AG09309 (cell line): ENCODE results near the gene TWIST2.

ENCODE experiments used
- DNase-seq: peaks from one replicate; pipeline ENCODE4 v3.0.0-alpha.2; 2010; ENCODE audit warnings: low read depth
- H3K4me3 ChIP-seq: 2 replicates; pipeline ENCODE4 v1.5.1; 2011; ENCODE audit warnings: mild to moderate bottlenecking, low read depth, low read length, moderate library complexity; ENCODE audit not compliant: control insufficient read depth
- CTCF ChIP-seq: IDR thresholded peaks from 2 replicates; pipeline ENCODE4 v1.5.1; 2011; ENCODE audit warnings: mild to moderate bottlenecking, low read depth, low read length, inconsistent platforms; ENCODE audit not compliant: insufficient read depth, control insufficient read depth; ENCODE audit errors: missing control alignments

Gene TWIST2

GRCh38 chr2:238859636-238860347 is 11.9 kb downstream of the TWIST2 start:
- no peak for DNase-seq
- no peak for TF ChIP-seq CTCF
- no peak overlapping the region for H3K4me3 ChIP-seq

GRCh38 chr2:238861013-238861730 is 13.3 kb downstream of the TWIST2 start:
- H3K4me3 ChIP-seq, result peak overlapping the region; percentile 1
- DNase-seq, result no peak
- no peak for TF ChIP-seq CTCF

- DNase-seq, result no peak
- no peak for TF ChIP-seq CTCF
- no peak overlapping the region; the same call in 1 of the 2 replicates for H3K4me3 ChIP-seq
Measured at GRCh38 chr2:238861766-238862315, 14.0 kb downstream of the TWIST2 start.

GRCh38 chr2:238862701-238863100 is 14.8 kb downstream of the TWIST2 start:
- DNase-seq, result no peak
- H3K4me3 ChIP-seq, result no peak overlapping the region
- no peak for TF ChIP-seq CTCF

GRCh38 chr2:238863231-238863630 is 15.3 kb downstream of the TWIST2 start:
- no peak overlapping the region for H3K4me3 ChIP-seq
- no peak for TF ChIP-seq CTCF
- no peak for DNase-seq

- DNase-seq, result no peak
- no peak overlapping the region for H3K4me3 ChIP-seq
- TF ChIP-seq CTCF, result no peak
Measured at GRCh38 chr2:238863749-238864206, 15.9 kb downstream of the TWIST2 start.
